K562 (cell line): Measurements from ENCODE around the gene EML1. TPM values are rescaled to one million over a fixed set of nuclear protein-coding genes. Genes with fewer than 3 reads are reported as not detected.
A peak's percentile ranks its signal among the peaks of the same experiment; 100 is the strongest.

ENCODE experiments used
- ATAC-seq: fragments of 200-7000 bp; cut with Tn5 transposase; 3 replicates; pipeline ENCODE4 v1.9.1; 2020; ENCODE audit warnings: moderate library complexity
- BruUV-seq: library from RNA; stranded (reverse); fragments of 400-500 nt; replicated peaks from 2 replicates; lab custom pipeline; 2021; lab: Mats Ljungman, UMichigan
- CTCF ChIA-PET: fragments of 300-600 bp; formaldehyde crosslinking; extraction: SDS; loops from one replicate; lab custom pipeline; 2021; ENCODE audit warnings: low intra/inter-chr PET ratio; lab: Yijun Ruan, JAX
- POLR2A ChIA-PET: fragments of 300-600, 350-650 bp; sonication (Branson Sonifier 250); formaldehyde crosslinking; extraction: SDS; loops from one replicate; lab custom pipeline; 2021; ENCODE audit warnings: antibody characterized with exemption, inconsistent platforms; lab: Yijun Ruan, JAX
- DNase-seq, 4 experiments: peaks; one replicate each; pipeline versions ENCODE4 v3.0.0 to v3.0.0-alpha.2; 2011 to 2018; ENCODE audit warnings: low spot score in 3 of 4, mixed read lengths in 3 of 4; ENCODE audit errors: extremely low read depth in 1 of 4
- FAIRE-seq: peaks from 2 replicates; lab custom pipeline; 2011; peaks lifted over from hg19 to GRCh38; lab: Jason Lieb, UNC
- H2AFZ ChIP-seq: 2 replicates; pipeline ENCODE4 v1.6.0; 2011; ENCODE audit warnings: low read depth, low read length, control low read depth, inconsistent platforms
- H3K27ac ChIP-seq: fragments of 200-600 bp; 3 replicates; pipeline ENCODE4 v1.8.0; 2011; ENCODE audit warnings: low read depth, mild to moderate bottlenecking, control low read depth, inconsistent platforms, low read length, moderate library complexity, mixed read lengths; ENCODE audit errors: extremely low read depth
- H3K27me3 ChIP-seq, 2 experiments: fragments of 300-600 bp in 1 of 2; 2 replicates in 1 of 2; 3 replicates in 1 of 2; pipeline versions ENCODE4 v1.6.0 to v1.8.0; 2011; ENCODE audit warnings: inconsistent platforms in 2 of 2, low read length in 2 of 2, mild to moderate bottlenecking in 1 of 2, mixed read lengths in 1 of 2, moderate library complexity in 1 of 2; ENCODE audit not compliant: control insufficient read depth in 2 of 2, insufficient read depth in 2 of 2
- H3K36me3 ChIP-seq: fragments of 300-600 bp; 3 replicates; pipeline ENCODE4 v1.8.0; 2011; ENCODE audit warnings: mild to moderate bottlenecking, low read length, inconsistent platforms; ENCODE audit not compliant: control insufficient read depth, insufficient read depth
- H3K4me1 ChIP-seq, 2 experiments: fragments of 200-600 bp in 1 of 2; replicated peaks in 1 of 2; 2 replicates in 1 of 2; 3 replicates in 1 of 2; pipeline versions ENCODE4 v1.5.1 to v1.8.0; 2011; ENCODE audit warnings: inconsistent platforms in 2 of 2, low read length in 2 of 2, mild to moderate bottlenecking in 1 of 2, mixed read lengths in 1 of 2, moderate library complexity in 1 of 2; ENCODE audit not compliant: control insufficient read depth in 2 of 2, insufficient read depth in 2 of 2
- H3K4me2 ChIP-seq: 2 replicates; pipeline ENCODE4 v1.6.1; 2011; ENCODE audit warnings: low read length, control low read depth, inconsistent platforms, mixed read lengths; ENCODE audit not compliant: insufficient read depth
- H3K4me3 ChIP-seq: fragments of 200-600 bp; sonication (generic), shearing (Covaris generic); 2 replicates; pipeline ENCODE4 v1.5.1; 2016; ENCODE audit warnings: control low read depth, inconsistent platforms
- H3K79me2 ChIP-seq: fragments of 200-600 bp; 3 replicates; pipeline ENCODE4 v1.8.0; 2011; ENCODE audit warnings: low read length, inconsistent platforms; ENCODE audit not compliant: control insufficient read depth, insufficient read depth
- H3K9ac ChIP-seq, 2 experiments: 2 replicates each; pipeline versions ENCODE4 v1.6.0 to v1.6.1; 2011; ENCODE audit warnings: low read depth in 2 of 2, low read length in 2 of 2, control low read depth in 1 of 2, inconsistent platforms in 1 of 2, mild to moderate bottlenecking in 1 of 2, mixed read lengths in 1 of 2; ENCODE audit not compliant: insufficient read depth in 1 of 2
- H3K9me1 ChIP-seq: one replicate; pipeline ENCODE4 v1.6.0; 2011; ENCODE audit warnings: inconsistent platforms, mild to moderate bottlenecking, low read length, moderate library complexity; ENCODE audit not compliant: control insufficient read depth, insufficient read depth
- H3K9me3 ChIP-seq: replicated peaks from 2 replicates; pipeline ENCODE4 v1.5.1; 2011; ENCODE audit warnings: low read depth, low read length, inconsistent platforms; ENCODE audit not compliant: control insufficient read depth, insufficient read depth
- H4K20me1 ChIP-seq: replicated peaks from 2 replicates; pipeline ENCODE4 v1.6.1; 2011; ENCODE audit warnings: low read length, inconsistent platforms, mixed read lengths; ENCODE audit not compliant: control insufficient read depth, insufficient read depth
- ETS2 ChIP-seq: IDR thresholded peaks from 2 replicates; pipeline ENCODE4 v1.6.1; 2016; ENCODE audit warnings: borderline replicate concordance, missing genetic modification characterization, mild to moderate bottlenecking, moderate library complexity, missing compliant biosample characterization; ENCODE audit not compliant: poor library complexity, severe bottlenecking
- FOXK1 ChIP-seq: sonication (generic); formaldehyde crosslinking; IDR thresholded peaks from 2 replicates; pipeline ENCODE4 v1.8.0; 2022; ENCODE audit warnings: missing genetic modification reagents, mild to moderate bottlenecking, borderline replicate concordance
- ZC3H4 ChIP-seq: sonication (generic); formaldehyde crosslinking; IDR thresholded peaks from 2 replicates; pipeline ENCODE4 v1.9.0; 2021; ENCODE audit warnings: missing genetic modification reagents, borderline replicate concordance
- WGBS: fragments of 100-300 bp; shearing (Covaris generic); methylation state at CpG from one replicate; pipeline ENCODE4 v1.1.6; 2016; ENCODE audit warnings: low coverage, mixed read lengths; ENCODE audit not compliant: insufficient coverage; ENCODE audit errors: missing lambda C conversion rate; 5-methylcytosine and 5-hydroxymethylcytosine counted together
- in situ Hi-C: fragments of 300-500 bp; cut with MboI; formaldehyde crosslinking; loops from 4 replicates; pipeline ENCODE4 v1.15.0; 2018; ENCODE audit warnings: inconsistent platforms, mixed read lengths
- intact Hi-C: fragments of 100-400 bp; cut with micrococcal nuclease; formaldehyde crosslinking; loops from 2 replicates; pipeline ENCODE4 v1.14.2; 2022
- polyA plus RNA-seq, 8 experiments: library from polyadenylated mRNA; depleted of rRNA in 4 of 8; stranded (reverse) in 5 of 8; unstranded in 3 of 8; fragments of >200 nt; fragmentation: Nextera tagmentation in 2 of 8; fragmentation: Illumina TruSeq in 1 of 8; extraction: Ambion mirVana in 2 of 8; extraction: Trizol in 1 of 8; gene quantifications; 2 replicates each; pipeline versions ENCODE4 v1.2.1 to v1.2.3, GENCODE V29; 2011 to 2014; ENCODE audit warnings: inconsistent platforms in 1 of 8, missing spikeins in 1 of 8
- total RNA-seq, 7 experiments: library from RNA; depleted of rRNA in 6 of 7; stranded (reverse); fragments of >200 nt in 6 of 7; fragmentation: Illumina TruSeq in 2 of 7; extraction: Trizol in 2 of 7; gene quantifications; 2 replicates each; pipeline versions ENCODE4 v1.2.1 to v1.2.3, GENCODE V29; 2011 to 2021; ENCODE audit warnings: low replicate concordance in 1 of 7
- TF ChIP-seq, protein P1 (sequence below): fragments of 250-450 bp; sonication (Bioruptor Pico); IDR thresholded peaks from 2 replicates; pipeline ENCODE4 v1.5.0; 2021
- TF ChIP-seq, protein P2 (sequence below), 3 experiments: fragments of 200-800 bp in 1 of 3; sonication (Bioruptor generic) in 1 of 3; sonication (generic) in 1 of 3; formaldehyde crosslinking in 1 of 3; IDR thresholded peaks; 2 replicates each; pipeline versions ENCODE4 v1.6.1 to v1.8.0; 2016 to 2022; ENCODE audit warnings: mild to moderate bottlenecking in 2 of 3, missing compliant biosample characterization in 2 of 3, missing genetic modification characterization in 2 of 3, missing genetic modification reagents in 1 of 3
- TF ChIP-seq, protein P3 (sequence below): IDR thresholded peaks from 2 replicates; pipeline ENCODE4 v1.6.1; 2011; ENCODE audit warnings: borderline replicate concordance, low read depth, mild to moderate bottlenecking, moderate library complexity, low read length; ENCODE audit not compliant: insufficient read depth, poor library complexity, severe bottlenecking
- TF ChIP-seq, protein P4 (sequence below): fragments of 450-650 bp; IDR thresholded peaks from 2 replicates; pipeline ENCODE4 v1.6.1; 2017; ENCODE audit warnings: antibody characterized with exemption, mild to moderate bottlenecking

Gene EML1
- total and polyA plus RNA-seq, 9 of the 15 experiments (the other 6 are each of a cell fraction or from before 2014, with no cell fraction given) = 0.01 to 0.35 (median 0.07) TPM; not detected in 2

DNA sequence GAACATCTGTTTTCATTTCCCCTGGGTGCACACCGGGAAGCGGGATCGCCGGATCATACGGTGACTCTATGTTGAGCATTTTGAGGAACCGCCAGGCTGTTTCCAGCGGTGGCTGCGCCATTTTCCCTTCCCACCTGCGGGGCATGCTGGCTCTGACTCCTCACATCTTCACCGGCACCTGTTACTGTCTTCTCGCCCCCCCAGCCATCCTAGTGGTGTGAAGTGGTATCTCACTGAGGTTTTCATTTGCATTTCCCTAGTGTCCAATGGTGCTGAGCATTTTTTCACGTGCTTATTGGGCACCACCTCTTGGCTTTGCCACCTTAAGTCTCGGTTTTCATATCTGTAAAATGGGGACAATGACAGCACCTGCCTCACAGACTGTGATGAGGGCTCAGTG is 44.1 kb upstream of the EML1 start:
- Histone ChIP-seq H3K4me2 (no peak overlapping the region), H3K79me2 (no peaks in the 10 kb centered on the region), H3K9me1 (no peaks in the 10 kb centered on the region), H3K27me3 (peaks cover 3 to 59% of the 10 kb centered on the region in 2 experiments; a peak in 4 of 5 replicates), H3K36me3 (no peaks in the 10 kb centered on the region), H3K9ac (no peak overlapping the region), H3K4me1 (peaks cover 0 to 12% of the 10 kb centered on the region in 2 experiments; a peak in 2 of 5 replicates), H2AFZ (no peak overlapping the region), H3K9me3 (no peaks in the 10 kb centered on the region), H3K4me3 (no peak overlapping the region), H4K20me1 (no peaks in the 10 kb centered on the region; the same call in 1 of the 2 replicates), H3K27ac (no peak overlapping the region)
- in situ Hi-C loops = no loop called here
- WGBS = 12% methylated on average over 13 of the region's 13 CpGs
- ATAC-seq = peak; percentile 73
- ChIA-PET POLR2A (interaction anchor here (0.7 kb wide), 1 partner anchor 69 kb away, joined by 4 read pairs; no protein-coding TSS in a partner anchor), CTCF (no interaction called here)
- DNase-seq = peak in 2 of 4 experiments; percentile 32 to 39
- FAIRE-seq = no peak
- no TSS peak for BruUV-seq
- intact Hi-C loops = no loop called here
- TF ChIP-seq ZC3H4 (CRISPR knock-in tag) = no peak
- TF ChIP-seq, protein P1, sequence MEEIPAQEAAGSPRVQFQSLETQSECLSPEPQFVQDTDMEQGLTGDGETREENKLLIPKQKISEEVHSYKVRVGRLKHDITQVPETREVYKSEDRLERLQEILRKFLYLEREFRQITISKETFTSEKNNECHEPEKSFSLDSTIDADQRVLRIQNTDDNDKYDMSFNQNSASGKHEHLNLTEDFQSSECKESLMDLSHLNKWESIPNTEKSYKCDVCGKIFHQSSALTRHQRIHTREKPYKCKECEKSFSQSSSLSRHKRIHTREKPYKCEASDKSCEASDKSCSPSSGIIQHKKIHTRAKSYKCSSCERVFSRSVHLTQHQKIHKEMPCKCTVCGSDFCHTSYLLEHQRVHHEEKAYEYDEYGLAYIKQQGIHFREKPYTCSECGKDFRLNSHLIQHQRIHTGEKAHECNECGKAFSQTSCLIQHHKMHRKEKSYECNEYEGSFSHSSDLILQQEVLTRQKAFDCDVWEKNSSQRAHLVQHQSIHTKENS (CRISPR knock-in tag) = no peak
- no peak for TF ChIP-seq FOXK1 (CRISPR knock-in tag)
- no peak for TF ChIP-seq ETS2
- TF ChIP-seq, protein P2, sequence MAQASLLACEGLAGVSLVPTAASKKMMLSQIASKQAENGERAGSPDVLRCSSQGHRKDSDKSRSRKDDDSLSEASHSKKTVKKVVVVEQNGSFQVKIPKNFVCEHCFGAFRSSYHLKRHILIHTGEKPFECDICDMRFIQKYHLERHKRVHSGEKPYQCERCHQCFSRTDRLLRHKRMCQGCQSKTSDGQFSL (CRISPR knock-in tag; IDR thresholded peaks at IDR 0.05) = peak; percentile 94
- TF ChIP-seq, protein P2 (tag; IDR thresholded peaks at IDR 0.05) = peak in 1 of 2 experiments; percentile 53; a peak in 1 of 4 replicates
- TF ChIP-seq, protein P3, sequence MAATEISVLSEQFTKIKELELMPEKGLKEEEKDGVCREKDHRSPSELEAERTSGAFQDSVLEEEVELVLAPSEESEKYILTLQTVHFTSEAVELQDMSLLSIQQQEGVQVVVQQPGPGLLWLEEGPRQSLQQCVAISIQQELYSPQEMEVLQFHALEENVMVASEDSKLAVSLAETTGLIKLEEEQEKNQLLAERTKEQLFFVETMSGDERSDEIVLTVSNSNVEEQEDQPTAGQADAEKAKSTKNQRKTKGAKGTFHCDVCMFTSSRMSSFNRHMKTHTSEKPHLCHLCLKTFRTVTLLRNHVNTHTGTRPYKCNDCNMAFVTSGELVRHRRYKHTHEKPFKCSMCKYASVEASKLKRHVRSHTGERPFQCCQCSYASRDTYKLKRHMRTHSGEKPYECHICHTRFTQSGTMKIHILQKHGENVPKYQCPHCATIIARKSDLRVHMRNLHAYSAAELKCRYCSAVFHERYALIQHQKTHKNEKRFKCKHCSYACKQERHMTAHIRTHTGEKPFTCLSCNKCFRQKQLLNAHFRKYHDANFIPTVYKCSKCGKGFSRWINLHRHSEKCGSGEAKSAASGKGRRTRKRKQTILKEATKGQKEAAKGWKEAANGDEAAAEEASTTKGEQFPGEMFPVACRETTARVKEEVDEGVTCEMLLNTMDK = peak; percentile 3
- TF ChIP-seq, protein P4, sequence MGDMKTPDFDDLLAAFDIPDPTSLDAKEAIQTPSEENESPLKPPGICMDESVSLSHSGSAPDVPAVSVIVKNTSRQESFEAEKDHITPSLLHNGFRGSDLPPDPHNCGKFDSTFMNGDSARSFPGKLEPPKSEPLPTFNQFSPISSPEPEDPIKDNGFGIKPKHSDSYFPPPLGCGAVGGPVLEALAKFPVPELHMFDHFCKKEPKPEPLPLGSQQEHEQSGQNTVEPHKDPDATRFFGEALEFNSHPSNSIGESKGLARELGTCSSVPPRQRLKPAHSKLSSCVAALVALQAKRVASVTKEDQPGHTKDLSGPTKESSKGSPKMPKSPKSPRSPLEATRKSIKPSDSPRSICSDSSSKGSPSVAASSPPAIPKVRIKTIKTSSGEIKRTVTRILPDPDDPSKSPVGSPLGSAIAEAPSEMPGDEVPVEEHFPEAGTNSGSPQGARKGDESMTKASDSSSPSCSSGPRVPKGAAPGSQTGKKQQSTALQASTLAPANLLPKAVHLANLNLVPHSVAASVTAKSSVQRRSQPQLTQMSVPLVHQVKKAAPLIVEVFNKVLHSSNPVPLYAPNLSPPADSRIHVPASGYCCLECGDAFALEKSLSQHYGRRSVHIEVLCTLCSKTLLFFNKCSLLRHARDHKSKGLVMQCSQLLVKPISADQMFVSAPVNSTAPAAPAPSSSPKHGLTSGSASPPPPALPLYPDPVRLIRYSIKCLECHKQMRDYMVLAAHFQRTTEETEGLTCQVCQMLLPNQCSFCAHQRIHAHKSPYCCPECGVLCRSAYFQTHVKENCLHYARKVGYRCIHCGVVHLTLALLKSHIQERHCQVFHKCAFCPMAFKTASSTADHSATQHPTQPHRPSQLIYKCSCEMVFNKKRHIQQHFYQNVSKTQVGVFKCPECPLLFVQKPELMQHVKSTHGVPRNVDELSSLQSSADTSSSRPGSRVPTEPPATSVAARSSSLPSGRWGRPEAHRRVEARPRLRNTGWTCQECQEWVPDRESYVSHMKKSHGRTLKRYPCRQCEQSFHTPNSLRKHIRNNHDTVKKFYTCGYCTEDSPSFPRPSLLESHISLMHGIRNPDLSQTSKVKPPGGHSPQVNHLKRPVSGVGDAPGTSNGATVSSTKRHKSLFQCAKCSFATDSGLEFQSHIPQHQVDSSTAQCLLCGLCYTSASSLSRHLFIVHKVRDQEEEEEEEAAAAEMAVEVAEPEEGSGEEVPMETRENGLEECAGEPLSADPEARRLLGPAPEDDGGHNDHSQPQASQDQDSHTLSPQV = no peak
